Measurements from ENCODE around the gene DCST1. TPM values are rescaled to one million over a fixed set of nuclear protein-coding genes. Genes with fewer than 3 reads are reported as not detected.
"Not testable (repeated sequence)": the region's sequence is repeated elsewhere in the genome, so short reads cannot be mapped to it uniquely, and the experiment has no call there.

DCST1 gene
- total and polyA plus RNA-seq, 2 of the 13 experiments (the other 11 are each of a cell fraction or from before 2014, with no cell fraction given) = 0.04 TPM; not detected in 1

- ChIA-PET POLR2A (interaction anchor here (1.5 to 4.2 kb wide), 3 partner anchors 22 to 34 kb away, joined by 4 to 34 read pairs (median 8); partner anchors contain the start of genes PYGO2 and SHC1), CTCF (ENCODE audit: low intra/inter-chr PET ratio, low total read pairs) (interaction anchor here (0.6 to 1.3 kb wide), 3 partner anchors 22 to 33 kb away, joined by 3 to 10 read pairs (median 4); partner anchors contain the start of gene PYGO2)
- not testable (repeated sequence) for H2AFZ ChIP-seq (ENCODE audit: low read length); H3K27ac ChIP-seq (ENCODE audit: extremely low read length, insufficient read depth, low read length); BruUV-seq (replicated peaks); H3K9ac ChIP-seq (ENCODE audit: insufficient read depth, low read depth, low read length); H3K27me3 ChIP-seq (ENCODE audit: control insufficient read depth in 1 of 2, insufficient read depth in 2 of 2, low read length in 2 of 2); H4K20me1 ChIP-seq (ENCODE audit: insufficient read depth, low read length); H3K4me2 ChIP-seq (ENCODE audit: low read depth, low read length); H3K4me3 ChIP-seq (replicated peaks in 1 of 3; ENCODE audit: insufficient read depth in 1 of 3, low read depth in 2 of 3, low read length in 3 of 3); H3K79me2 ChIP-seq (ENCODE audit: insufficient read depth, low read length); FAIRE-seq; H3K9me3 ChIP-seq (ENCODE audit: low read length); ATAC-seq; H3K36me3 ChIP-seq (replicated peaks in 1 of 2; ENCODE audit: control insufficient read depth in 1 of 2, insufficient read depth in 2 of 2, low read length in 2 of 2)
- 63% methylated on average over 13 of the region's 13 CpGs for WGBS (ENCODE audit: low lambda C conversion rate)
- TF ChIP-seq SAP130 (CRISPR knock-in tag; IDR thresholded peaks at IDR 0.05; ENCODE audit: low read depth) (0 out of 2 replicates have a peak, but pooled peaks have one; percentile 15), GATAD2A (CRISPR knock-in tag; IDR thresholded peaks at IDR 0.05) (0 out of 2 replicates have a peak, but pooled peaks have one; percentile 14), ZNF362 (CRISPR knock-in tag; IDR thresholded peaks at IDR 0.05; ENCODE audit: borderline replicate concordance) (peak; percentile 52; the same call in 1 of the 2 replicates), CTCF (CRISPR knock-in tag; IDR thresholded peaks at IDR 0.05) (peak; percentile 49), ZNF652 (CRISPR knock-in tag; IDR thresholded peaks at IDR 0.05; ENCODE audit: borderline replicate concordance, low read depth) (peak; percentile 67; the same call in 1 of the 2 replicates), SMC3 (IDR thresholded peaks at IDR 0.05; ENCODE audit: low read length) (0 out of 2 replicates have a peak, but pooled peaks have one; percentile 34), TEAD3 (CRISPR knock-in tag; optimal IDR thresholded peaks at IDR 0.05; ENCODE audit: borderline replicate concordance) (peak; percentile 28), STAG1 (CRISPR knock-in tag; IDR thresholded peaks at IDR 0.05) (0 out of 2 replicates have a peak, but pooled peaks have one; percentile 28)
- DNase-seq (ENCODE audit: low spot score) = peak; percentile 57
- H3K4me1 ChIP-seq (ENCODE audit: insufficient read depth, low read length) = peaks cover 18% of the 10 kb centered on the region
- in situ Hi-C loops (cut with HindIII; ENCODE audit: extremely low pct_ligation_motif_present, low pct_unique_long_range_greater_than_20kb) (loop anchor here (5.0 kb wide), 1 partner anchor 33 kb away; the partner anchor contains the start of gene PYGO2), intact Hi-C loops (cut with micrococcal nuclease; ENCODE audit: unreplicated experiment) (loop anchor here (5.0 kb wide), 1 partner anchor 67 kb away; the partner anchor contains the start of gene EFNA4)
Measured at GRCh38 chr1:154995301-154995983, 38.2 kb upstream of the DCST1 start.
